Fibroblast of villous mesenchyme (primary cell): ENCODE data around the gene PRKN. TPM values are rescaled to one million over a fixed set of nuclear protein-coding genes. Genes with fewer than 3 reads are reported as not detected.
A peak's percentile ranks its signal among the peaks of the same experiment; 100 is the strongest.

ENCODE experiments used
- DNase-seq: peaks from one replicate; pipeline ENCODE4 v3.0.0-alpha.2; 2010; ENCODE audit warnings: low read depth
- H3K4me3 ChIP-seq: 2 replicates; pipeline ENCODE4 v1.5.1; 2011; ENCODE audit warnings: low read depth, mild to moderate bottlenecking, low read length
- total RNA-seq: library from RNA; depleted of rRNA; stranded (reverse); fragments of >200 nt; gene quantifications from 2 replicates; pipeline ENCODE4 v1.2.3, GENCODE V29; 2012
- TF ChIP-seq, protein P1 (sequence below): IDR thresholded peaks from 2 replicates; pipeline ENCODE4 v1.5.1; 2012; ENCODE audit warnings: low read depth, mild to moderate bottlenecking, low read length; ENCODE audit not compliant: insufficient read depth

The PRKN gene
- total RNA-seq, 1 donor: 2.2 TPM

DNA sequence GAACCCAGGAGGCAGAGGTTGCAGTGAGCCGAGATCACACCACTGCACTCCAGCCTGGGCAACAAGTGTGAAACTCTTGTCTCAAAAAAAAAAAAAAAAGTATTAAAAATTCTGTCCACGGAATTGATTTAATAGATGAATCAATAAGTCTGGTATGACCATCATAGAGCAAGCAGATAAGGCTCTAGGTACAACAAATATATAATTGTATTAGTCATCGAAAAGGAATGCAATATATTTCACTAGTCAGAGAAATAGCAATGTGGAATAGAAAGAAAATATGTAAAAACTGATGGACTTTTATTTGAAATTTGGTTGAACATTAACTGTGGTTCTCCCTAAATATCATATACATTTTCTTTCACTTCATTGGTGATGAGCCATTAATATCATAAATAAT is 976.9 kb downstream of the PRKN start:
- no peak for DNase-seq
- no peak overlapping the region for H3K4me3 ChIP-seq
- TF ChIP-seq, protein P1, sequence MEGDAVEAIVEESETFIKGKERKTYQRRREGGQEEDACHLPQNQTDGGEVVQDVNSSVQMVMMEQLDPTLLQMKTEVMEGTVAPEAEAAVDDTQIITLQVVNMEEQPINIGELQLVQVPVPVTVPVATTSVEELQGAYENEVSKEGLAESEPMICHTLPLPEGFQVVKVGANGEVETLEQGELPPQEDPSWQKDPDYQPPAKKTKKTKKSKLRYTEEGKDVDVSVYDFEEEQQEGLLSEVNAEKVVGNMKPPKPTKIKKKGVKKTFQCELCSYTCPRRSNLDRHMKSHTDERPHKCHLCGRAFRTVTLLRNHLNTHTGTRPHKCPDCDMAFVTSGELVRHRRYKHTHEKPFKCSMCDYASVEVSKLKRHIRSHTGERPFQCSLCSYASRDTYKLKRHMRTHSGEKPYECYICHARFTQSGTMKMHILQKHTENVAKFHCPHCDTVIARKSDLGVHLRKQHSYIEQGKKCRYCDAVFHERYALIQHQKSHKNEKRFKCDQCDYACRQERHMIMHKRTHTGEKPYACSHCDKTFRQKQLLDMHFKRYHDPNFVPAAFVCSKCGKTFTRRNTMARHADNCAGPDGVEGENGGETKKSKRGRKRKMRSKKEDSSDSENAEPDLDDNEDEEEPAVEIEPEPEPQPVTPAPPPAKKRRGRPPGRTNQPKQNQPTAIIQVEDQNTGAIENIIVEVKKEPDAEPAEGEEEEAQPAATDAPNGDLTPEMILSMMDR: no peak

DNA sequence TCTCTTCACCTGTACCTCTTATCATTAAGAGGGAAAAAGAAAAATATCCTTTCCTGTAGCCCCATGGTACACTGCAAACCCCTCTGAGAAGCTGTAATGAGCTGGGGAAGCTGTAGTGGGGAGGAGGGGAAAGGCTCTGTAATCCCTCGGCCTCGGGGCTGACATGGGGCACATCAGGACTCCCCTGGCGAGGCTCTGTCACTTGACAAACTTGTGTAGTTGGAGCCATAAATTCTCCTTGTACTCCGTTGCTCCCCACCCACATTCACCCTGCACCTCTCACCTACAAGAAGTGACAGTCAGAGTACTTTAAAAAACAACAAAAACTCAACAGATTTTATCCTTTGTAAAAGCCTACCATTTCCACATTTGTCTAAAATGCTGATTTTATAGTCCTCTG is 978.0 kb downstream of the PRKN start:
- TF ChIP-seq, protein P1: no peak
- H3K4me3 ChIP-seq: no peak overlapping the region
- DNase-seq: no peak

DNA sequence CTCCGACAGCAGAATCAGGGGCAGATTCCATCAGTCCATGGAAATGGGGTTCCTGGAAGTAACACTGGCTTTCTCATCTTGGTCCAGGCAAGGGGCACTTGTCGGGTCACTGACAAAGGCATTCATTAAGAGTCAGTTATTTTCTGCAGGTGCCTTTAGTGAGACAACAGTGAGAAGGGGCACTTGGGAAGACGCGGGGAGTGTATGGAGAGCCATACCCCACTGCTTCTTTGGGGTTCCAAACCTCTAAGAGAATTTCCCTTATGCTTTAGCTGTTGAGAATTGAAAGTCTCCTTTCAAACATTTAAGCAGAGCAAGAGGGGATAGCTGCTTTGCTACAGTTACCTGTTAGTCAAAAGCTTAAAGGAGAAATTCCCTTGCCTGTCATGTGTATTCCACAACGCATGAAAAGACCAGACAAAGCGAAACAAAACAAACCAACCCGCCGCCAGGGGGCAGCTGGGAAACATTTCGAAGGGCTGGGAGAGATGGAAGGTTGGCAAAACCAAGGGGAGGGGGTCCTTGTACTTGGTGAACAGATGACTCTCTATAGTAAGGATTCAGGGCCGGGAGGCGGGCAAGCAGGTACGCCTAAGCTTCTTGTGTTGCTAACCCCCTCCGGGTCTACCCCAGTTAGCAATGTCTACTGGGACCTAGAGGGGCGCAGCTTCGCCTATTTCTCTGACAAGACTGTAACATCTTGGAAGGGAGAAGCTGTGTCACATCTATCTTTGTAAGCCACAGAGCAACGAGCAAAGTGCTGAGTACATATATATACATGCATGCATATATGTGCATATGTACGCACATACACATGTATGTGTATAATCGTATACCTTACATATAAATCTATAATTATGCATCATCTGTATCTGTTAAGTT is 978.8 kb downstream of the PRKN start:
- DNase-seq: no peak
- H3K4me3 ChIP-seq: no peak overlapping the region
- TF ChIP-seq, protein P1: peak; percentile 22

DNA sequence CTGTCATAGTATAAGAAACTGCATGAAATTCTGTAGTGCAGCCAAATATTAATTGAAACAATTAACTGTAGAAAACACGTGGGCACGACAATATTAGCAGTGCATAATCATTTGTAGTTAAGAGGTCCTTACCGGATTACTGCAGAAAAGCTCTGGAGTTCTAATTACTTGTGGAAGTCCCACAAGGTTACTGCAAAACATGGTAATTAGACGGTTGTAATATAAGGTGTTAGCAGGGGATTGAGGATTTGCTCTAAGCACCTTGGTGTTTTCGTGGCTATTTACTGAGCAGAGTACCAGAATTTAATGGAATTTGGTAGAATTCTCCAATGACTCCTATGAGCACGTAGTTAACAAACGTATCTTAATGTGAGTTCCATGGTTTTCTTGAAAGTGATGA is 980.1 kb downstream of the PRKN start:
- TF ChIP-seq, protein P1: no peak
- DNase-seq: no peak
- no peak overlapping the region for H3K4me3 ChIP-seq

DNA sequence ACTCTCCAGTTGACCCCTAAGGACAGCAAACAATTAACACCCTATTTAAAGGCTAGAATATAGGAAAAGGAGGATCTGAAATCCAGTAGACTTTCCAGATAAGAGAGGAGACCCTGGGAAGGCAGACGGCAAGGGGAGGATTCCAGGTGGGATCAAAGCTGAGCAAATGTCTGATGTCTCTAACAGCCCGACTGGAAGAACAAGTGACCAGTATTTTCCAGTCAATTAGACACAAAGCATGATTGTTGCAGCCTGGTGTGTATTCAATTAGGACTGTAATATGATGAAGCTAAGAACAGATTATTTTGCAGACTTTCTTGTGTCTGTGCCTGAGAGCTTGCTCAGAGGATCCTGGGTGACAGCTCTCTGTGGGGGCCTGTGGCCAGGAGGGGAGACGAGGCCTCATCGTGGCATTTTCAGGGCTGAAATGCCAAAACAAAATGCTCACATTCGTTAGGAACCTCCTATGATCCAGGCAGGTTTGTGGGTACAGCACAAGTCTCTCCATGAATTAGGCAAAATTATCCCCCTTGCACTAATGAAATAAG is 981.9 kb downstream of the PRKN start:
- TF ChIP-seq, protein P1: no peak
- no peak for DNase-seq
- H3K4me3 ChIP-seq: no peak overlapping the region

DNA sequence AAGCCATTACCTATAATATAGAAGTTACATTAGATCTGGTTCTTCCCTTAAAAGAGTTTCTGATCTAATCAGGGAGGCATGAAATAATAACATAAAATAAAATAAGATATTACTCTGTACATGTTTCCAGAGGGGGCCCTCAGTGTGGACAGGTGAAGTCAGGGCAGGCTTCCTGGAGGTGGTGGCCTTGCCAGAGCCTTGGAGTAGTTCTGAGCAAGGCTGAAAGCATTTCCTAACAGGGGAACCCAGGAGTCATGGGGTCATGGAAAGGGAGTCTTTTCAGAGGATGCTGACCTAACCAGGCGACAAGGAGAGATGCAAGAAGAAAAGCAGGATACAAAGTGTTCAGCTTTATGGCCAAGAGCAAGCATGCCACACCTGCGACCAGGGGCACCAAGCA is 982.4 kb downstream of the PRKN start:
- no peak for DNase-seq
- TF ChIP-seq, protein P1: no peak
- no peak overlapping the region for H3K4me3 ChIP-seq
